Pancreas (tissue), 10 donors: Measurements from ENCODE around the gene TM4SF20. TPM values are rescaled to one million over a fixed set of nuclear protein-coding genes. Genes with fewer than 3 reads are reported as not detected.
"Not testable (repeated sequence)": the region's sequence is repeated elsewhere in the genome, so short reads cannot be mapped to it uniquely, and the experiment has no call there.

Experiments used
- ATAC-seq, 4 donors: fragments of 200-7000 bp; cut with Tn5 transposase; one replicate each; pipeline versions ENCODE4 v1.8.0 to v1.9.1; 2020; ENCODE audit warnings: mild to moderate bottlenecking in 4 of 4, moderate library complexity in 4 of 4
- DNase-seq, 6 donors: peaks; one replicate each; pipeline ENCODE4 v3.0.0-alpha.2; 2020
- FAIRE-seq: peaks from 2 replicates; lab custom pipeline; 2012; peaks lifted over from hg19 to GRCh38; lab: Jason Lieb, UNC
- H3K27ac ChIP-seq, 4 donors: fragments of 200-600 bp; sonication (generic); 1 replicate in 3 of 4; 2 replicates in 1 of 4; pipeline versions ENCODE4 v1.5.0 to v1.8.0; 2020
- H3K27me3 ChIP-seq, 4 donors: fragments of 200-600 bp; one replicate each; pipeline ENCODE4 v1.8.0; 2021
- H3K36me3 ChIP-seq, 3 donors: fragments of 200-600 bp; sonication (generic) in 1 of 3; one replicate each; pipeline versions ENCODE4 v1.5.0 to v1.8.0; 2020 to 2021
- H3K4me1 ChIP-seq, 3 donors: fragments of 200-600 bp; one replicate each; pipeline ENCODE4 v1.8.0; 2021
- H3K4me3 ChIP-seq, 4 donors: fragments of 200-600 bp; sonication (generic) in 2 of 4; one replicate each; pipeline versions ENCODE4 v1.5.0 to v1.8.0; 2020 to 2021
- H3K9me3 ChIP-seq, 4 donors: fragments of 200-600 bp; one replicate each; pipeline ENCODE4 v1.8.0; 2021
- CTCF ChIP-seq, 4 donors: fragments of 200-600 bp; sonication (generic) in 3 of 4; IDR thresholded peaks; one replicate each; pipeline versions ENCODE4 v1.5.0 to v1.8.0; 2021; ENCODE audit warnings: antibody characterized with exemption in 4 of 4
- WGBS, 2 donors: extraction: QIAGEN DNeasy Blood & Tissue Kit; methylation state at CpG; one replicate each; pipeline ENCODE4 v1.1.7; 2013; 5-methylcytosine and 5-hydroxymethylcytosine counted together
- intact Hi-C, 3 donors: fragments of 100-400 bp; cut with DNase I; formaldehyde crosslinking; loops; one replicate each; pipeline versions ENCODE4 v1.11.1 to v1.14.2; 2022
- polyA plus RNA-seq, 2 donors: library from polyadenylated mRNA; stranded (reverse); fragments of 200-250 nt; gene quantifications; one replicate each; pipeline ENCODE4 v1.2.3, GENCODE V29; 2013
- total RNA-seq, 6 donors: library from RNA; stranded (reverse); fragmentation: NEBNext Ultra II Directional in 4 of 6; extraction: Animal tissue kit (Norgen Biotek cat#: 25700) in 4 of 6; gene quantifications; one replicate each; pipeline versions ENCODE4 v1.2.1 to v1.2.4, GENCODE V29; 2021 to 2023
- donor health status: healthy with polysubstance abuse.
- donor health status: DM: no; HTN: no; CAD: no; lungs with moderate emphysema.
- donor health status: DM: no; HTN: no; CAD: no.
- donor health status: control.
- donor health status: control.
- donor health status: Bipolar disorder and iron deficiency.
- donor health status: DM: yes; HTN: yes; CAD: no.
- donor health status: DM: no; HTN: no; CAD: no.
- donor health status: DM: no; HTN: no; CAD: no.
- donor health status: DM: yes; HTN: yes; CAD: no.

TM4SF20 gene
- total and polyA plus RNA-seq, 8 donors, result not detected

- Histone ChIP-seq H3K4me1 (peaks cover 0 to 5% (median 4%) of the 10 kb centered on the region in 3 donors), H3K27me3 (no peaks in the 10 kb centered on the region), H3K4me3 (no peak overlapping the region), H3K36me3 (no peaks in the 10 kb centered on the region), H3K27ac (no peak overlapping the region), H3K9me3 (no peaks in the 10 kb centered on the region)
- no peak for ATAC-seq
- WGBS, 2 donors, result 87 to 95% methylated on average over 5 of the region's 5 CpGs
- FAIRE-seq, result no peak
- no peak for TF ChIP-seq CTCF (IDR thresholded peaks at IDR 0.05)
- no peak for DNase-seq
- intact Hi-C loops, result no loop called here
Measured at GRCh38 chr2:227368574-227368973, 10.5 kb downstream of the TM4SF20 start.

GRCh38 chr2:227367427-227367795, 11.7 kb downstream of the TM4SF20 start:
- Histone ChIP-seq H3K36me3 (no peaks in the 10 kb centered on the region), H3K9me3 (no peaks in the 10 kb centered on the region), H3K27me3 (no peaks in the 10 kb centered on the region), H3K27ac (no peak overlapping the region), H3K4me3 (no peak overlapping the region), H3K4me1 (peaks cover 0 to 5% (median 4%) of the 10 kb centered on the region in 3 donors)
- no peak for TF ChIP-seq CTCF (IDR thresholded peaks at IDR 0.05)
- intact Hi-C loops, result no loop called here
- ATAC-seq (no peak), DNase-seq (no peak), FAIRE-seq (no peak)
- WGBS, 2 donors, result 90 to 94% methylated on average over 3 of the region's 3 CpGs

DNA sequence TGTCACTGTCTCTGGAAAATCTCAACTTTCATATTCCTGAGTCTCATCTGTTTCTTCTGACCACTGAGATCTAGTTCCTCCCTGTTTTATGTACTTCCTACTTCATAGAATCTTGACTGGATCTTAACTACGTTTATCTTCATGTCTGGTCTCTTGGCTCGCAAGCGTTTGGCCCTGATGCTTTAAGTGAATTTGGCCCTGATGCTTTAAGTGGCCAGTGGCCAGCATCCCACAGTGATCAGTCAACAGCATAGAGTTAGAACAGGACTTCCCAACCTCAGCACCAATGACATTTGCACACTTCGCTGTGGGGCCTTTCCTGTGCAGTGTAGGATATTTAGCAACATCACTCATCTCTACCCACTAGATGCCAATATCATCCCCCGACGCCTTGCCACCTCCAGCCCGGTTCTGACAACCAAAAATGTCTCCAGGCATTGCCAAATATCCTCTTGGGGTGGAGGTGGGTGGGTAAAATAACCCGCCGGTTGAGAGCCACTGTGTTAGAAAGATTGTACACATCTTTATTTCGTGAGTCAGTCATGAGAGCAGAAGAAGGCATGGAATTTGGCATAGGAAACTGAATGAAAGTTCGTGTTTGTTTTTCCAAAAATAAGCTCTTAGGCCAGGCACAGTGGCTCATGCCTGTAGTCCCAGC, 12.2 kb downstream of the TM4SF20 start:
- TF ChIP-seq CTCF (IDR thresholded peaks at IDR 0.05), result no peak
- no peak overlapping the region for H3K27ac ChIP-seq
- H3K27me3 ChIP-seq, result no peaks in the 10 kb centered on the region
- intact Hi-C loops, result no loop called here
- no peaks in the 10 kb centered on the region for H3K9me3 ChIP-seq
- H3K4me1 ChIP-seq, result peaks cover 0 to 5% (median 4%) of the 10 kb centered on the region in 3 donors
- 66 to 68% methylated on average over 11 of the region's 11 CpGs for WGBS, 2 donors
- H3K36me3 ChIP-seq, result no peaks in the 10 kb centered on the region
- DNase-seq, result no peak
- H3K4me3 ChIP-seq, result no peak overlapping the region
- peak in 2 of 4 donors; percentile 21 to 25 for ATAC-seq
- no peak for FAIRE-seq

GRCh38 chr2:227365833-227366232, 13.3 kb downstream of the TM4SF20 start:
- Histone ChIP-seq H3K27me3 (no peaks in the 10 kb centered on the region), H3K4me3 (no peak overlapping the region), H3K27ac (no peak overlapping the region), H3K9me3 (no peaks in the 10 kb centered on the region), H3K36me3 (peaks cover 0 to 3% (median 0%) of the 10 kb centered on the region in 3 donors), H3K4me1 (peaks cover 0 to 5% (median 4%) of the 10 kb centered on the region in 3 donors)
- ATAC-seq (no peak), FAIRE-seq (no peak), DNase-seq (no peak)
- intact Hi-C loops, result no loop called here
- no peak for TF ChIP-seq CTCF (IDR thresholded peaks at IDR 0.05)
- WGBS, 2 donors, result 12 to 33% methylated on average over 3 of the region's 3 CpGs

DNA sequence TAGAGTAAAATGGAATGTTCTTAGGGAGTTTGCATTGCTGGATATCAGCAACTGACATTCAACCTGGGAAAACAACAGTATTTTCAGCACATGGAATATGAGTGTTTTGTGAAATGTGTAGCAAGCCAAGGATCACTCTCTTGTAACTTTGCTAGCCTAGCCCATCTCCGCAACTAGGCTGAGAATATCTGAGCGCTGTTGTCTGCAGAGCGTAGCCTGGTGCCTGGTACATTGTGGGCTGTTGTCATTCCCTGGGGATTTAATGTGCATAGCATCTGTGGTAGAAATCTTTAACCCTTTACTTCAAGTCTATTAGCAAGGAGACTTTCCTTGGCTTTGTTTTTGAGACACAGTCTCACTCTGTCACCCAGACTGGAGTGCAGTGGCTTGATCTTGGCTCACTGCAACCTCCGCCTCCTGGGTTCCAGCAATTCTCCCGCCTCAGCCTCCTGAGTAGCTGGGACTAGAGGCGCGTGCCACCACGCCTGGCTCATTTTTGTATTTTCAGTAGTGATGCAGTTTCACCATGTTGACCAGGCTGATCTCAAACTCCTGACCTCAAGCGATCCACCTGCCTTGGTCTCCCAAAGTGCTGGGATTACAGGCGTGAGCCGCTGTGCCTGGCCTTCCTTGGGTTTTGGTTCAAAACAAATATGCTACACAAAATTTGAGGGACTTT, 14.4 kb downstream of the TM4SF20 start:
- intact Hi-C loops, result not testable (repeated sequence)

More for the DNA sequence above, 14.4 kb downstream of the TM4SF20 start:
- not testable (repeated sequence) for H3K36me3 ChIP-seq, H3K4me1 ChIP-seq, ATAC-seq, FAIRE-seq, H3K9me3 ChIP-seq, H3K4me3 ChIP-seq, DNase-seq, H3K27me3 ChIP-seq, H3K27ac ChIP-seq
- 91 to 93% methylated on average over 11 of the region's 11 CpGs for WGBS, 2 donors
